ENCODE data around the gene SCFD2.

Gene SCFD2

DNA sequence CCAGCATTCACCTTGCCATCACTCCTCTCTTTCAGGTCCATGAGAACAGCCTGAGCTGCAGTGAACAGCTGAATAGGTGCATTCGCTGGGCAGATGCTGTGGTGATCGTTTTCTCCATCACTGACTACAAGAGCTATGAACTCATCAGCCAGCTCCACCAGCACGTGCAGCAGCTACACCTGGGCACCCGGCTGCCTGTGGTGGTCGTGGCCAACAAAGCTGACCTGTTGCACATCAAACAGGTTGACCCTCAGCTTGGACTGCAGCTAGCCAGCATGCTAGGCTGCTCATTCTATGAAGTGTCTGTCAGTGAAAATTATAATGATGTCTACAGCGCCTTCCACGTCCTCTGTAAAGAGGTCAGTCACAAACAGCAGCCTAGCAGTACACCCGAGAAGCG, 500.6 kb downstream of the SCFD2 start:
- no peaks in the 10 kb centered on the region for H3K27me3 ChIP-seq (ENCODE audit: insufficient read depth, low read length)
- no peak for TF ChIP-seq EZH2 (IDR thresholded peaks at IDR 0.05; ENCODE audit: borderline replicate concordance, low read length)
- TF ChIP-seq, protein P1, sequence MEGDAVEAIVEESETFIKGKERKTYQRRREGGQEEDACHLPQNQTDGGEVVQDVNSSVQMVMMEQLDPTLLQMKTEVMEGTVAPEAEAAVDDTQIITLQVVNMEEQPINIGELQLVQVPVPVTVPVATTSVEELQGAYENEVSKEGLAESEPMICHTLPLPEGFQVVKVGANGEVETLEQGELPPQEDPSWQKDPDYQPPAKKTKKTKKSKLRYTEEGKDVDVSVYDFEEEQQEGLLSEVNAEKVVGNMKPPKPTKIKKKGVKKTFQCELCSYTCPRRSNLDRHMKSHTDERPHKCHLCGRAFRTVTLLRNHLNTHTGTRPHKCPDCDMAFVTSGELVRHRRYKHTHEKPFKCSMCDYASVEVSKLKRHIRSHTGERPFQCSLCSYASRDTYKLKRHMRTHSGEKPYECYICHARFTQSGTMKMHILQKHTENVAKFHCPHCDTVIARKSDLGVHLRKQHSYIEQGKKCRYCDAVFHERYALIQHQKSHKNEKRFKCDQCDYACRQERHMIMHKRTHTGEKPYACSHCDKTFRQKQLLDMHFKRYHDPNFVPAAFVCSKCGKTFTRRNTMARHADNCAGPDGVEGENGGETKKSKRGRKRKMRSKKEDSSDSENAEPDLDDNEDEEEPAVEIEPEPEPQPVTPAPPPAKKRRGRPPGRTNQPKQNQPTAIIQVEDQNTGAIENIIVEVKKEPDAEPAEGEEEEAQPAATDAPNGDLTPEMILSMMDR (IDR thresholded peaks at IDR 0.05; ENCODE audit: low read length): no peak

DNA sequence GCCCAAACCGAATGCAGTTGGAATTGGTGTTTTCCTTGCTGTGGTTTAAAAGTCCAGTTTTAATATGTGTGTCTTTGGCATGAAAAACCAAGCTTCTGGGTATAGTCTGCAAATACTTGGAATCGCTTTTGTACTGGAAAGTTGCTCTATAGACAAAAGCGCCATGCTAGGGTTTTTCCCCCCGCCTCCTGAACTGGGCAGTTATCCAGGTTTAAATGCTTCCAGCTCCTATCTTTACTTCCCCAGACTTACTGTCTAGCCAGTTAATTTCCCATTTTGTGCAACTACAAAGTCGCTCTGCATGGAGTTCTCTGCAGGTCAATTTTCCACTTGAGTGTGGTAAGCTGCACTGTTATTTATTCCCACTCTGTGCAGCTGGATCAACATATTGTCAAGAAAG, 501.1 kb downstream of the SCFD2 start:
- no peak overlapping the region for H3K4me3 ChIP-seq (ENCODE audit: low read depth, low read length, poor library complexity, severe bottlenecking)
- H3K27ac ChIP-seq (ENCODE audit: low read depth, low read length, poor library complexity, severe bottlenecking): no peak overlapping the region
- no peak overlapping the region for H2AFZ ChIP-seq (ENCODE audit: low read length)
- no peaks in the 10 kb centered on the region for H3K36me3 ChIP-seq (ENCODE audit: insufficient read depth, low read length)
- no peaks in the 10 kb centered on the region for H3K9me2 ChIP-seq (ENCODE audit: low read depth, low read length)
- no peak overlapping the region for H3K9ac ChIP-seq (ENCODE audit: low read length)
- H3K4me2 ChIP-seq (ENCODE audit: low read length): no peak overlapping the region
- no peaks in the 10 kb centered on the region for H4K20me1 ChIP-seq (ENCODE audit: insufficient read depth, low read length)
- TF ChIP-seq, protein P1 (IDR thresholded peaks at IDR 0.05; ENCODE audit: low read length): no peak
- no peak for TF ChIP-seq EZH2 (IDR thresholded peaks at IDR 0.05; ENCODE audit: borderline replicate concordance, low read length)
- no peaks in the 10 kb centered on the region for H3K9me3 ChIP-seq (ENCODE audit: low read length)
- H3K27me3 ChIP-seq (ENCODE audit: insufficient read depth, low read length): no peaks in the 10 kb centered on the region
- no peaks in the 10 kb centered on the region for H3K79me2 ChIP-seq (ENCODE audit: insufficient read depth, low read length)
- H3K4me1 ChIP-seq (ENCODE audit: insufficient read depth, low read length, severe bottlenecking): peaks cover 11% of the 10 kb centered on the region
- H3F3A ChIP-seq (ENCODE audit: insufficient read depth, low read length): no peaks in the 10 kb centered on the region

More for the DNA sequence above, 500.6 kb downstream of the SCFD2 start:
- Histone ChIP-seq H2AFZ (ENCODE audit: low read length) (no peak overlapping the region), H3K4me1 (ENCODE audit: insufficient read depth, low read length, severe bottlenecking) (peaks cover 11% of the 10 kb centered on the region), H3K9me3 (ENCODE audit: low read length) (no peaks in the 10 kb centered on the region), H3K4me2 (ENCODE audit: low read length) (no peak overlapping the region), H3K27ac (ENCODE audit: low read depth, low read length, poor library complexity, severe bottlenecking) (no peak overlapping the region), H3K79me2 (ENCODE audit: insufficient read depth, low read length) (no peaks in the 10 kb centered on the region), H3K9ac (ENCODE audit: low read length) (no peak overlapping the region), H4K20me1 (ENCODE audit: insufficient read depth, low read length) (no peaks in the 10 kb centered on the region), H3K9me2 (ENCODE audit: low read depth, low read length) (no peaks in the 10 kb centered on the region), H3K4me3 (ENCODE audit: low read depth, low read length, poor library complexity, severe bottlenecking) (no peak overlapping the region), H3K36me3 (ENCODE audit: insufficient read depth, low read length) (no peaks in the 10 kb centered on the region), H3F3A (ENCODE audit: insufficient read depth, low read length) (no peaks in the 10 kb centered on the region)

DNA sequence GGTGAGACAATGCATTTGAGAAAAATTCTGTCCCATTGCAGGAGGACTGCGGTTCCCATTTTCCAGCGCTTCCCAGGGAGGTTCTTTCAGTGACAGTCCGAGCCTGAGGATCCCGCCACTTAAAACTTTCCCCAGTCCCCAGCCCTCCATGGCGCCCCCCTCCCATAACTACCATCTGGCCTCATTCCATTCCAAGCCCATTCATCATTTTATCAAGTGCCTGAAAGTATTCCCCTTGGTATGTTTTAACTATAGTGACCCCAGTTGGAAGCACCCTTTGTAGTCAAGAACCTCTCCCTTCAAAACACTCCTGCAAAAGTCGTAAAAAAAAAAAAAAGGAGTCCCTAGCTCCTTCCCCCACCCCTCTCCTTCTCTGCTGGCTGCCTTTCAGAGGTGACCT, 502.5 kb downstream of the SCFD2 start:
- peaks cover 11% of the 10 kb centered on the region for H3K4me1 ChIP-seq (ENCODE audit: insufficient read depth, low read length, severe bottlenecking)
- H3K4me2 ChIP-seq (ENCODE audit: low read length): no peak overlapping the region
- no peaks in the 10 kb centered on the region for H3K36me3 ChIP-seq (ENCODE audit: insufficient read depth, low read length)
- no peaks in the 10 kb centered on the region for H3K27me3 ChIP-seq (ENCODE audit: insufficient read depth, low read length)
- no peak overlapping the region for H2AFZ ChIP-seq (ENCODE audit: low read length)
- H3K79me2 ChIP-seq (ENCODE audit: insufficient read depth, low read length): no peaks in the 10 kb centered on the region
- no peaks in the 10 kb centered on the region for H3F3A ChIP-seq (ENCODE audit: insufficient read depth, low read length)
- H3K9me2 ChIP-seq (ENCODE audit: low read depth, low read length): no peaks in the 10 kb centered on the region
- H3K4me3 ChIP-seq (ENCODE audit: low read depth, low read length, poor library complexity, severe bottlenecking): no peak overlapping the region
- no peak overlapping the region for H3K27ac ChIP-seq (ENCODE audit: low read depth, low read length, poor library complexity, severe bottlenecking)
- no peaks in the 10 kb centered on the region for H4K20me1 ChIP-seq (ENCODE audit: insufficient read depth, low read length)
- no peak overlapping the region for H3K9ac ChIP-seq (ENCODE audit: low read length)
- no peak for TF ChIP-seq EZH2 (IDR thresholded peaks at IDR 0.05; ENCODE audit: borderline replicate concordance, low read length)
- TF ChIP-seq, protein P1 (IDR thresholded peaks at IDR 0.05; ENCODE audit: low read length): no peak
- no peaks in the 10 kb centered on the region for H3K9me3 ChIP-seq (ENCODE audit: low read length)
